ENCODE data around the gene CCNYL1.

Gene CCNYL1

DNA sequence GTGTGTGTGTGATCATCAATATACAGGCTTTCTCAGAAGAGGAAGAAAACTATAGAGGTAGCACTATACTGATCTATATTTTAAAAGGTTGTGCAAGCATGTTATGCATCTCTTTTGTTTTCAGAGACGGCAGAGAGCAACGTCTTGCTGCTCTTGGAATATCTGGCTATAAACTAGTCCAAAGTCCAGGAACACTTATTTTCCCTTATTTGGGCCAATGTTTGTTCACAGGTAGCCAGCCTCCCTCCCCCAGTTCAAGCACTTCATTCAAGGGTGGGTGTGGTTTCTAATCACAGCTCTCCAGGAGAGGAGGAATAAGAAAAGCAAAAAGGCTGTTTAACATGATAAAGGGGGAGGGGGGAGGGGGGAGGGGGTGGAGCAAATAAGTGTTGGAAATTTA, 54.1 kb downstream of the CCNYL1 start:
- TF ChIP-seq CTCF (conservative IDR thresholded peaks at IDR 0.05), result no peak
- H3K27ac ChIP-seq, result peak overlapping the region; percentile 23; the same call in 1 of the 2 replicates

GRCh38 chr2:207766041-207766551, 54.7 kb downstream of the CCNYL1 start:
- peak overlapping the region; percentile 91 for H3K27ac ChIP-seq

DNA sequence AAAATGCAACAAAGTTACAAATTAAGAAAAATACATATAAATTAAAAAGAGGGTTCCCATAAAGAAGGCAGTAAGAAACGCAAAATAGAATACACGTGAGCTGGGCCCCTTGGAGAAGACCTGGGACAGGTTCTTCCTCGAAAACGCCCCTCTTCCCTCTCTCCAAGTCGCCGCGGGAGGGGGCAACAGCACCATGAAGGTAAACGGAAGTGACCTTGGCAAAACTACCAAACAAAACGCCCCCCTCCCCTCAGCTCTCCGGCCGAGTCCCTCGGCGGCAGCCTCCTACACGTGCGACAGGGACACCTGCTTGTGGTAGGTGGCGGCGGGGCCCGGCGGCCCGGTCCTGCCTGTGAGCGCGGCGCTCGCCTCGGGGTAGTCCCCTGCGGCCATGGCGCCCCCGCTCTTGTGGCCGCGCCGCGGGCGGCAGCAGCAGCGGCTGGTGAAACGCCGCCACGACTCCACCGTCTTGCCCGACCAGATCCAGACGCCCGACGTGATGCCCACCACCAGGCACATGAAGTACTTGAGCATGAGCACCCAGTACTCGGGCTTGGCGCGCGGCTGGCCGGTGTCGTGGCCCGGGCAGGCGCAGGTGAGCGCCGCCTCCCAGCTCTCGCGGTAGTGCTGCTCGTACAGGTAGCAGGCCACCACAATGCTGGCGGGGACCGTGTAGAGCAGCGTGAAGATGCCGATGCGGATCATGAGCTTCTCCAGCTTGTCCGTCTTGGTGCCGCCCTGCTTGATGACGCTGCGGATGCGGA, 55.4 kb downstream of the CCNYL1 start:
- no peak for TF ChIP-seq CTCF (conservative IDR thresholded peaks at IDR 0.05)
- peak overlapping the region; percentile 91 for H3K27ac ChIP-seq

More at GRCh38 chr2:207766041-207766551, 54.7 kb downstream of the CCNYL1 start:
- TF ChIP-seq CTCF (conservative IDR thresholded peaks at IDR 0.05), result no peak

- TF ChIP-seq CTCF (conservative IDR thresholded peaks at IDR 0.05), result peak; percentile 76
- peak overlapping the region; percentile 91 for H3K27ac ChIP-seq
Observed at GRCh38 chr2:207767461-207768167, 56.2 kb downstream of the CCNYL1 start.

GRCh38 chr2:207768168-207768865, 56.9 kb downstream of the CCNYL1 start:
- peak; percentile 21; the same call in 1 of the 2 replicates for TF ChIP-seq CTCF (conservative IDR thresholded peaks at IDR 0.05)
- peak overlapping the region; percentile 91 for H3K27ac ChIP-seq

- peak overlapping the region; percentile 91 for H3K27ac ChIP-seq
- TF ChIP-seq CTCF (conservative IDR thresholded peaks at IDR 0.05), result no peak
Observed at GRCh38 chr2:207768866-207769596, 57.6 kb downstream of the CCNYL1 start.
